ENCODE data around the gene HLA-B.

- TF ChIP-seq CTCF (IDR thresholded peaks at IDR 0.05; ENCODE audit: poor library complexity, severe bottlenecking) (no peak), EP300 (conservative IDR thresholded peaks at IDR 0.05; ENCODE audit: poor library complexity, severe bottlenecking) (no peak), REST (IDR thresholded peaks at IDR 0.05; ENCODE audit: borderline replicate concordance) (no peak), RAD21 (conservative IDR thresholded peaks at IDR 0.05) (no peak), EZH2 (IDR thresholded peaks at IDR 0.05; ENCODE audit: borderline replicate concordance, insufficient read depth, low read length, poor library complexity, severe bottlenecking) (no peak), SMC3 (conservative IDR thresholded peaks at IDR 0.05; ENCODE audit: poor library complexity) (no peak), TAF1 (IDR thresholded peaks at IDR 0.05; ENCODE audit: low read depth) (no peak), MXI1 (conservative IDR thresholded peaks at IDR 0.05; ENCODE audit: poor library complexity, severe bottlenecking) (no peak)
These were observed 16.8 kb downstream of the HLA-B start for GRCh38 chr6:31340228-31340627.

All from neural cell (in vitro differentiated cells).